DOHH2 (cell line): ENCODE results near the gene CNTNAP2.

Source experiments
- EZH2phosphoT487 ChIP-seq: fragments of 200-600 bp; sonication (generic); IDR thresholded peaks from 2 replicates; pipeline ENCODE4 v1.6.1; 2017; ENCODE audit warnings: borderline replicate concordance, mild to moderate bottlenecking, antibody characterized with exemption, low read length, moderate library complexity, mixed read lengths
- TF ChIP-seq, protein P1 (sequence below): fragments of 200-600 bp; sonication (generic); IDR thresholded peaks from one replicate; pipeline ENCODE4 v1.5.1; 2014; ENCODE audit warnings: antibody characterized with exemption, mild to moderate bottlenecking, low read depth, low read length; ENCODE audit not compliant: poor library complexity, severe bottlenecking

DNA sequence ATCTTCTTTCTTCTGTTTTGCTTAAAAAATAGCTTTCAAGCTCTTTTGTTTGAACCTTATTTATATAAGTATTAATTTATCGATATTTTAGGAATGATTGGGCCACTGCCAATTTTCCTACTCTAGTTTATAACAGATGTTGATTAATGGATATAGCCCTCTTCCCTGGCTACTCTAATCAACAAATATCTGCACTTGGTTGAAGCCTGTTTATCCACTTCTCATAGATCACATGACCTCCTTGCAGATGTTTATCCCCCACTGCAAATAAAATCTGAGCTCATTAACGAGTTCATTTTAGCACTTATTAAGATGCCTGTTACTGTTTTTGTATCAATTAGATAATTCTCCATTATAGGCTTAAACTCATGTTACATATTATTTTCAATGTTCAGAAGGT, 715.3 kb downstream of the CNTNAP2 start:
- TF ChIP-seq, protein P1, sequence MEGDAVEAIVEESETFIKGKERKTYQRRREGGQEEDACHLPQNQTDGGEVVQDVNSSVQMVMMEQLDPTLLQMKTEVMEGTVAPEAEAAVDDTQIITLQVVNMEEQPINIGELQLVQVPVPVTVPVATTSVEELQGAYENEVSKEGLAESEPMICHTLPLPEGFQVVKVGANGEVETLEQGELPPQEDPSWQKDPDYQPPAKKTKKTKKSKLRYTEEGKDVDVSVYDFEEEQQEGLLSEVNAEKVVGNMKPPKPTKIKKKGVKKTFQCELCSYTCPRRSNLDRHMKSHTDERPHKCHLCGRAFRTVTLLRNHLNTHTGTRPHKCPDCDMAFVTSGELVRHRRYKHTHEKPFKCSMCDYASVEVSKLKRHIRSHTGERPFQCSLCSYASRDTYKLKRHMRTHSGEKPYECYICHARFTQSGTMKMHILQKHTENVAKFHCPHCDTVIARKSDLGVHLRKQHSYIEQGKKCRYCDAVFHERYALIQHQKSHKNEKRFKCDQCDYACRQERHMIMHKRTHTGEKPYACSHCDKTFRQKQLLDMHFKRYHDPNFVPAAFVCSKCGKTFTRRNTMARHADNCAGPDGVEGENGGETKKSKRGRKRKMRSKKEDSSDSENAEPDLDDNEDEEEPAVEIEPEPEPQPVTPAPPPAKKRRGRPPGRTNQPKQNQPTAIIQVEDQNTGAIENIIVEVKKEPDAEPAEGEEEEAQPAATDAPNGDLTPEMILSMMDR, result no peak
- no peak for TF ChIP-seq EZH2phosphoT487
